Fibroblast of lung (primary cell): ENCODE results near the gene AOC3. TPM values are rescaled to one million over a fixed set of nuclear protein-coding genes. Genes with fewer than 3 reads are reported as not detected.

Experiments
- DNase-seq, 2 donors: peaks; one replicate each; pipeline versions ENCODE4 v3.0.0 to v3.0.0-alpha.2; 2010; ENCODE audit warnings: low read depth in 2 of 2
- H2AFZ ChIP-seq: 2 replicates; pipeline ENCODE4 v1.5.1; 2012; ENCODE audit warnings: low read length, control low read depth, inconsistent platforms
- H3K27ac ChIP-seq: 2 replicates; pipeline ENCODE4 v1.5.1; 2011; ENCODE audit warnings: low read length, control low read depth; ENCODE audit not compliant: insufficient read depth
- H3K27me3 ChIP-seq: 2 replicates; pipeline ENCODE4 v1.5.1; 2011; ENCODE audit warnings: mild to moderate bottlenecking, low read length; ENCODE audit not compliant: control insufficient read depth, insufficient read depth
- H3K36me3 ChIP-seq: 2 replicates; pipeline ENCODE4 v1.5.1; 2011; ENCODE audit warnings: low read length; ENCODE audit not compliant: control insufficient read depth, insufficient read depth
- H3K4me1 ChIP-seq: 2 replicates; pipeline ENCODE4 v1.5.1; 2011; ENCODE audit warnings: low read length; ENCODE audit not compliant: control insufficient read depth, insufficient read depth; ENCODE audit errors: extremely low read depth
- H3K4me2 ChIP-seq: 2 replicates; pipeline ENCODE4 v1.5.1; 2011; ENCODE audit warnings: low read length, control low read depth; ENCODE audit not compliant: insufficient read depth; ENCODE audit errors: extremely low read depth
- H3K4me3 ChIP-seq, 4 experiments: fragments of 200-600 bp in 1 of 4; sonication (generic) in 1 of 4; replicated peaks in 1 of 4; 2 replicates each; pipeline ENCODE4 v1.5.1; 2011 to 2016; ENCODE audit warnings: low read length in 4 of 4, low read depth in 3 of 4, mild to moderate bottlenecking in 3 of 4, control low read depth in 2 of 4, inconsistent platforms in 1 of 4, mixed read lengths in 1 of 4; ENCODE audit not compliant: insufficient read depth in 1 of 4; ENCODE audit errors: control extremely low read depth in 1 of 4
- H3K79me2 ChIP-seq: 2 replicates; pipeline ENCODE4 v1.5.1; 2012; ENCODE audit warnings: mild to moderate bottlenecking, low read length, inconsistent platforms; ENCODE audit not compliant: control insufficient read depth, insufficient read depth
- H3K9ac ChIP-seq: 2 replicates; pipeline ENCODE4 v1.5.1; 2011; ENCODE audit warnings: mild to moderate bottlenecking, low read length, control low read depth; ENCODE audit not compliant: insufficient read depth
- H3K9me3 ChIP-seq: 2 replicates; pipeline ENCODE4 v1.5.1; 2012; ENCODE audit warnings: low read depth, low read length; ENCODE audit not compliant: control insufficient read depth, insufficient read depth
- H4K20me1 ChIP-seq: 2 replicates; pipeline ENCODE4 v1.5.1; 2011; ENCODE audit warnings: low read length; ENCODE audit not compliant: control insufficient read depth, insufficient read depth; ENCODE audit errors: extremely low read depth
- EZH2 ChIP-seq: IDR thresholded peaks from 2 replicates; pipeline ENCODE4 v1.5.1; 2012; ENCODE audit warnings: low read length, control low read depth, mild to moderate bottlenecking; ENCODE audit errors: missing control alignments
- polyA plus RNA-seq, 2 donors: library from polyadenylated mRNA; depleted of rRNA in 1 of 2; stranded (reverse) in 1 of 2; unstranded in 1 of 2; fragments of >200 nt; gene quantifications; 2 replicates each; pipeline ENCODE4 v1.2.1, GENCODE V29; 2011 to 2012; ENCODE audit warnings: missing spikeins in 1 of 2
- total RNA-seq: library from RNA; depleted of rRNA; stranded (reverse); fragments of >200 nt; gene quantifications from 2 replicates; pipeline ENCODE4 v1.2.1, GENCODE V29; 2014
- TF ChIP-seq, protein P1 (sequence below), 2 donors: IDR thresholded peaks in 1 of 2; conservative IDR thresholded peaks in 1 of 2; 1 replicate in 1 of 2; 2 replicates in 1 of 2; pipeline ENCODE4 v1.5.1; 2011 to 2012; ENCODE audit warnings: low read length in 2 of 2, control low read depth in 1 of 2, inconsistent platforms in 1 of 2, low read depth in 1 of 2, mild to moderate bottlenecking in 1 of 2

AOC3 gene
- total and polyA plus RNA-seq, 2 donors (not counting 1 experiment from before 2014, with no cell fraction given): 0.17 to 3.5 TPM

DNA sequence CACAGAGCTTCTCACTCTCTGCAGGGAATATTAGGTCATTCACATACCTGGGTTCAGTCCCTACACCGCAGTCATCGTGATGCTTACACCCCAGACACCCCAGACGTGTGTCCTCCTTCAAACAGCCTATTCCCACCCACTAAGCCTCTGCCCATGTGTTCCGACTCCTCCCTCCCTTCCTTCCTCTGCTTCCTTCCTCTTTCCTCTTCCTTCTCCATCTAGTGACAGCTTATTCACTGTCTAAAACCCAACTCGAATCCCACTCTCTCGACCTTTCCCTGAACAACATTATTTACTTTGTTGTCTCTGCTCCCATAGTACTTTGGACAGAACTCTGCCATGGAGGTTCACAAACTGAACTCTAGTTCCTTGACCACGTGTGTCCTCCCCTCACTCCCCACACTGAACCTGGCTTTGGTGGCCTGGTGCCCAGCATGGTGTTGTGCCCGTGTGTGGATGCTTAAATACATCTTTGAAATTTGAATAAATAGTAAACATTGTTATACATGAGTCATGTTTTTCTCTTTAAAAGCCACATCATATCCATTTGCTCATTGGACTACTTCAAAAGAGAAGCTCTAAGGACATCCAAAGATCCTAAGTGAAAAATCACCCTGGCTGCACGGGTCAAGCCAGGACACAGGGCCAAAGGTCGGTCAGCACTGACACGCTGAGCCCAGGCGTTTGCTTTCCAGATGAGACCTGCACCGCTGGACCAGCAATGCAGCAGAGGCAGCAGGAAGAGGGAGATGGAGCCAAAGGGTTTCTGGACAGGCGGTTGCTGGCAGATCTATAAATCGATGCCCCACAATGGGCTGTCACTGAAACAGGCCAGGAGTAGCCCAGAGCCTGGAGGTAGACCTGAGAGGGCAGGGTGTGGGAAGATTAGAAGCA is 35.5 kb downstream of the AOC3 start:
- no peak overlapping the region for H3K27ac ChIP-seq
- no peak overlapping the region for H3K4me2 ChIP-seq
- peaks cover 6% of the 10 kb centered on the region for H3K27me3 ChIP-seq
- no peaks in the 10 kb centered on the region for H3K79me2 ChIP-seq
- no peak for TF ChIP-seq EZH2
- TF ChIP-seq, protein P1, sequence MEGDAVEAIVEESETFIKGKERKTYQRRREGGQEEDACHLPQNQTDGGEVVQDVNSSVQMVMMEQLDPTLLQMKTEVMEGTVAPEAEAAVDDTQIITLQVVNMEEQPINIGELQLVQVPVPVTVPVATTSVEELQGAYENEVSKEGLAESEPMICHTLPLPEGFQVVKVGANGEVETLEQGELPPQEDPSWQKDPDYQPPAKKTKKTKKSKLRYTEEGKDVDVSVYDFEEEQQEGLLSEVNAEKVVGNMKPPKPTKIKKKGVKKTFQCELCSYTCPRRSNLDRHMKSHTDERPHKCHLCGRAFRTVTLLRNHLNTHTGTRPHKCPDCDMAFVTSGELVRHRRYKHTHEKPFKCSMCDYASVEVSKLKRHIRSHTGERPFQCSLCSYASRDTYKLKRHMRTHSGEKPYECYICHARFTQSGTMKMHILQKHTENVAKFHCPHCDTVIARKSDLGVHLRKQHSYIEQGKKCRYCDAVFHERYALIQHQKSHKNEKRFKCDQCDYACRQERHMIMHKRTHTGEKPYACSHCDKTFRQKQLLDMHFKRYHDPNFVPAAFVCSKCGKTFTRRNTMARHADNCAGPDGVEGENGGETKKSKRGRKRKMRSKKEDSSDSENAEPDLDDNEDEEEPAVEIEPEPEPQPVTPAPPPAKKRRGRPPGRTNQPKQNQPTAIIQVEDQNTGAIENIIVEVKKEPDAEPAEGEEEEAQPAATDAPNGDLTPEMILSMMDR (conservative IDR thresholded peaks at IDR 0.05 in 1 of 2, IDR thresholded peaks at IDR 0.05 in 1 of 2; ENCODE audit: low read depth in 1 of 2, low read length in 2 of 2): no peak
- no peaks in the 10 kb centered on the region for H3K9me3 ChIP-seq
- H3K4me3 ChIP-seq: no peak overlapping the region
- no peak overlapping the region for H2AFZ ChIP-seq
- no peaks in the 10 kb centered on the region for H3K36me3 ChIP-seq
- no peaks in the 10 kb centered on the region for H3K4me1 ChIP-seq
- no peak overlapping the region for H3K9ac ChIP-seq
- no peak for DNase-seq
- no peaks in the 10 kb centered on the region for H4K20me1 ChIP-seq

DNA sequence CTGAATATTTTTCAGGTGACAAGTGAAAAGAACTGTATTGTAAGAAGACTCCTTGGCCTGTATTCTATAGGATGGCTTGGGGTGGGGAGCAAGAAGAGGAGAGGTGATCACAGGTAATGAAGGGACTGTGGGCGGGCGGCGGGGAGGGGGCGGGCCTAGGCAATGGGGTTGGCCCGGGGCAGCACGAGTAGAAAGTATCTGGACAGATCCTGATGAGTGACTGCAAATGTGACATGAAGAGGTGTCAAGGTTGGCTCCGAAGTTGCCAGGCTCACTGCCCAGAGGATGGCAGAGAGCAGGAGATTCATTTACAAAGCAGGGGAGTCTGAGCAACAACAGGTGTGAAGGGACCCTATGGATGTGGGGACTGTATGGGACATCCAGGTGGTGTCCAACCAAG is 38.8 kb downstream of the AOC3 start:
- Histone ChIP-seq H3K9me3 (no peaks in the 10 kb centered on the region), H3K27me3 (peaks cover 5% of the 10 kb centered on the region), H2AFZ (no peak overlapping the region), H3K79me2 (no peaks in the 10 kb centered on the region), H4K20me1 (no peaks in the 10 kb centered on the region), H3K4me3 (no peak overlapping the region), H3K36me3 (no peaks in the 10 kb centered on the region), H3K4me2 (no peak overlapping the region), H3K9ac (no peak overlapping the region), H3K4me1 (no peaks in the 10 kb centered on the region), H3K27ac (no peak overlapping the region)
- no peak for TF ChIP-seq EZH2
- TF ChIP-seq, protein P1 (conservative IDR thresholded peaks at IDR 0.05 in 1 of 2, IDR thresholded peaks at IDR 0.05 in 1 of 2; ENCODE audit: low read depth in 1 of 2, low read length in 2 of 2): no peak
- DNase-seq: no peak

DNA sequence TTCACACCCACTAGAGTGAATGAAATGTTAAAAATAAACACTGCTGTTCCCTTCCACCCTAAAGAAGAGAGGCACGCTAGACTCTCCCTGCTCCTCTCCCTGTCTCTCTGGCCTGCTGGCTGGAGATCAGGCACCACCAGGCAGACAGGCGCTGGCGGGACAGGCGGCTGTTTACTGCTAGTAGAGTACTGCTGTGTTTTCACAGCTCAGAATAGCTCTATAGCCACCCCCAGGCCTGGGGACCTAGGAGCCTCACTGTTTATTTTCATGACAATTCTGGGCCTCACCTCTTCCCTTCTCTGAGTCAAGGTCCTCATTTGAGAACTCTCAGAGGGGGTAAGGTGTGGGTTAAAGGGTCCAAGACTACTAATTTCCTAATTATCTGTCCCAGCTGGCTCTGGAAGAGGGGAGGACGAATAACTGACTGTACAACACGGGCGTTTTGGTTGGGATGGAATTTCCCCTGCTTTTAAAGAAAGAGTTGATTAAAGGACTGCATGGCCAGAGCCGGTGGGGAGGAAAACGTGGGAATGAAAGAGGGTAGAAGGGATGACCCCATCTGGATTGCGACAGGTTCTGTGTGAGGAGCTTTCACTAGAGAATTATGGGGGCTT is 40.6 kb downstream of the AOC3 start:
- Histone ChIP-seq H3K4me3 (no peak overlapping the region), H3K4me2 (no peak overlapping the region), H3K4me1 (no peaks in the 10 kb centered on the region), H3K27ac (no peak overlapping the region), H3K36me3 (no peaks in the 10 kb centered on the region), H3K9me3 (no peaks in the 10 kb centered on the region), H3K79me2 (no peaks in the 10 kb centered on the region), H2AFZ (no peak overlapping the region), H3K27me3 (peaks cover 4% of the 10 kb centered on the region), H4K20me1 (no peaks in the 10 kb centered on the region), H3K9ac (no peak overlapping the region)
- peak; percentile 32 to 35 for DNase-seq
- TF ChIP-seq, protein P1 (conservative IDR thresholded peaks at IDR 0.05 in 1 of 2, IDR thresholded peaks at IDR 0.05 in 1 of 2; ENCODE audit: low read depth in 1 of 2, low read length in 2 of 2): no peak
- no peak for TF ChIP-seq EZH2
